ENCODE data around the gene GALNT7.
A peak's percentile ranks its signal among the peaks of the same experiment; 100 is the strongest.

GALNT7 gene

GRCh38 chr4:173317004-173317403 lies 148.4 kb downstream of the GALNT7 start:
- DNase-seq = no peak

- DNase-seq = no peak
These were observed 149.6 kb downstream of the GALNT7 start for GRCh38 chr4:173318240-173318639.

- no peak for DNase-seq
These were observed 150.1 kb downstream of the GALNT7 start for GRCh38 chr4:173318648-173319211.

GRCh38 chr4:173319696-173320095 lies 151.1 kb downstream of the GALNT7 start:
- DNase-seq = no peak

- no peak for DNase-seq
These were observed 156.6 kb downstream of the GALNT7 start for GRCh38 chr4:173325007-173325736.

GRCh38 chr4:173328236-173328901 lies 159.8 kb downstream of the GALNT7 start:
- no peak for DNase-seq

- no peak for DNase-seq
These were observed 162.0 kb downstream of the GALNT7 start for GRCh38 chr4:173330590-173330989.

- no peak for DNase-seq
These were observed 163.4 kb downstream of the GALNT7 start for GRCh38 chr4:173332021-173332487.

- DNase-seq = no peak
These were observed 164.5 kb downstream of the GALNT7 start for GRCh38 chr4:173332963-173333657.

GRCh38 chr4:173333658-173334084 lies 165.1 kb downstream of the GALNT7 start:
- DNase-seq = no peak

GRCh38 chr4:173334085-173334890 lies 165.7 kb downstream of the GALNT7 start, which contains the start of gene HMGB2:
Gene HMGB2, minus strand, starts transcription at chr4:173334358. Its CDS starts 709 bp downstream, at chr4:173333649.
- peak; percentile 99 for DNase-seq

- DNase-seq = peak; percentile 12
These were observed 166.5 kb downstream of the GALNT7 start for GRCh38 chr4:173334891-173335752.

GRCh38 chr4:173337463-173337862 lies 168.9 kb downstream of the GALNT7 start:
- DNase-seq = no peak

GRCh38 chr4:173343832-173344397 lies 175.3 kb downstream of the GALNT7 start:
- DNase-seq = no peak

GRCh38 chr4:173345648-173346047 lies 177.0 kb downstream of the GALNT7 start:
- DNase-seq = no peak

GRCh38 chr4:173346074-173346473 lies 177.5 kb downstream of the GALNT7 start:
- DNase-seq = no peak

GRCh38 chr4:173347467-173347866 lies 178.9 kb downstream of the GALNT7 start:
- DNase-seq = no peak

GRCh38 chr4:173357939-173358338 lies 189.3 kb downstream of the GALNT7 start:
- DNase-seq = no peak

- DNase-seq = no peak
These were observed 192.1 kb downstream of the GALNT7 start for GRCh38 chr4:173360587-173361221.

GRCh38 chr4:173362666-173363065 lies 194.1 kb downstream of the GALNT7 start:
- DNase-seq = no peak

Data from CD4-positive, alpha-beta T cell treated with Interferon gamma for 1 hour (primary cell).